HepG2 (cell line): Measurements from ENCODE around the gene TMEM95. TPM values are rescaled to one million over a fixed set of nuclear protein-coding genes. Genes with fewer than 3 reads are reported as not detected.

Experiments
- ATAC-seq: fragments of 200-7000 bp; cut with Tn5 transposase; 3 replicates; pipeline ENCODE4 v1.9.1; 2020; ENCODE audit warnings: mild to moderate bottlenecking, moderate library complexity
- BruUV-seq: library from RNA; stranded (reverse); fragments of 400-500 nt; replicated peaks from 2 replicates; lab custom pipeline; 2021; lab: Mats Ljungman, UMichigan
- CTCF ChIA-PET: fragments of 300-600 bp; formaldehyde crosslinking; extraction: SDS; loops from one replicate; lab custom pipeline; 2021; ENCODE audit warnings: low total read pairs, inconsistent platforms, low intra/inter-chr PET ratio; lab: Yijun Ruan, JAX
- POLR2A ChIA-PET: fragments of 350-600 bp; sonication (Branson Sonifier 250); formaldehyde crosslinking; loops from one replicate; lab custom pipeline; 2020; ENCODE audit warnings: antibody characterized with exemption, inconsistent platforms; lab: Yijun Ruan, JAX
- DNase-seq: peaks from one replicate; pipeline ENCODE4 v3.0.0-alpha.2; 2015; ENCODE audit warnings: low spot score
- FAIRE-seq: peaks from 3 replicates; lab custom pipeline; 2011; peaks lifted over from hg19 to GRCh38; lab: Jason Lieb, UNC
- H2AFZ ChIP-seq: one replicate; pipeline ENCODE4 v1.6.1; 2011; ENCODE audit warnings: low read length, inconsistent platforms
- H3K27ac ChIP-seq: fragments of 300-600 bp; 3 replicates; pipeline ENCODE4 v1.8.0; 2011; ENCODE audit warnings: mixed run types, mild to moderate bottlenecking, mixed read lengths, low read length, inconsistent platforms; ENCODE audit not compliant: insufficient read depth; ENCODE audit errors: extremely low read length
- H3K27me3 ChIP-seq, 2 experiments: fragments of 200-600 bp in 1 of 2; 2 replicates in 1 of 2; 3 replicates in 1 of 2; pipeline versions ENCODE4 v1.6.0 to v1.8.0; 2011; ENCODE audit warnings: low read length in 2 of 2, mild to moderate bottlenecking in 2 of 2, moderate library complexity in 2 of 2, inconsistent platforms in 1 of 2; ENCODE audit not compliant: insufficient read depth in 2 of 2, control insufficient read depth in 1 of 2
- H3K36me3 ChIP-seq, 2 experiments: fragments of 200-600 bp in 1 of 2; replicated peaks in 1 of 2; 2 replicates in 1 of 2; 3 replicates in 1 of 2; pipeline versions ENCODE4 v1.5.1 to v1.8.0; 2011; ENCODE audit warnings: low read length in 2 of 2, inconsistent platforms in 1 of 2; ENCODE audit not compliant: insufficient read depth in 2 of 2, control insufficient read depth in 1 of 2
- H3K4me1 ChIP-seq: 2 replicates; pipeline ENCODE4 v1.5.1; 2012; ENCODE audit warnings: low read length, inconsistent platforms; ENCODE audit not compliant: insufficient read depth
- H3K4me2 ChIP-seq: 2 replicates; pipeline ENCODE4 v1.6.0; 2011; ENCODE audit warnings: low read depth, low read length, inconsistent platforms
- H3K4me3 ChIP-seq, 3 experiments: fragments of 200-600 bp in 1 of 3; sonication (generic), shearing (Covaris generic) in 1 of 3; replicated peaks in 1 of 3; 2 replicates each; pipeline ENCODE4 v1.5.1; 2011 to 2016; ENCODE audit warnings: low read length in 3 of 3, inconsistent platforms in 2 of 3, low read depth in 2 of 3, mild to moderate bottlenecking in 2 of 3, control low read depth in 1 of 3, mixed read lengths in 1 of 3; ENCODE audit not compliant: insufficient read depth in 1 of 3
- H3K79me2 ChIP-seq: one replicate; pipeline ENCODE4 v1.6.1; 2011; ENCODE audit warnings: low read length, inconsistent platforms; ENCODE audit not compliant: insufficient read depth
- H3K9ac ChIP-seq: 2 replicates; pipeline ENCODE4 v1.6.0; 2011; ENCODE audit warnings: mild to moderate bottlenecking, low read depth, low read length, inconsistent platforms; ENCODE audit not compliant: insufficient read depth
- H3K9me3 ChIP-seq: 2 replicates; pipeline ENCODE4 v1.5.1; 2012; ENCODE audit warnings: mild to moderate bottlenecking, low read length
- H4K20me1 ChIP-seq: 2 replicates; pipeline ENCODE4 v1.6.0; 2011; ENCODE audit warnings: inconsistent platforms, mild to moderate bottlenecking, low read length, moderate library complexity; ENCODE audit not compliant: insufficient read depth
- HNF1A ChIP-seq, 2 experiments: sonication (generic) in 1 of 2; formaldehyde crosslinking in 1 of 2; IDR thresholded peaks; 2 replicates each; pipeline versions ENCODE4 v1.4.0 to v1.6.1; 2016 to 2020; ENCODE audit warnings: borderline replicate concordance in 1 of 2, low read depth in 1 of 2, mild to moderate bottlenecking in 1 of 2, missing genetic modification reagents in 1 of 2
- RXRA ChIP-seq: sonication (generic); formaldehyde crosslinking; IDR thresholded peaks from 2 replicates; pipeline ENCODE4 v1.5.1; 2020; ENCODE audit warnings: missing genetic modification reagents
- ZNF230 ChIP-seq: sonication (generic); formaldehyde crosslinking; IDR thresholded peaks from 2 replicates; pipeline ENCODE4 v1.4.0; 2020; ENCODE audit warnings: mild to moderate bottlenecking, missing genetic modification reagents
- ZNF691 ChIP-seq: sonication (generic); formaldehyde crosslinking; IDR thresholded peaks from 2 replicates; pipeline ENCODE4 v1.4.0; 2020; ENCODE audit warnings: missing genetic modification reagents, low read depth, mild to moderate bottlenecking, borderline replicate concordance
- ZNF775 ChIP-seq: sonication (generic); formaldehyde crosslinking; IDR thresholded peaks from 2 replicates; pipeline ENCODE4 v1.4.0; 2020; ENCODE audit warnings: missing genetic modification reagents, mild to moderate bottlenecking, moderate library complexity, borderline replicate concordance
- WGBS: methylation state at CpG from one replicate; pipeline ENCODE4 v1.1.6; 2017; ENCODE audit warnings: low lambda C conversion rate; 5-methylcytosine and 5-hydroxymethylcytosine counted together
- in situ Hi-C: cut with HindIII; loops from 2 replicates; pipeline ENCODE4 v1.10.0; 2017; ENCODE audit warnings: low pct_unique_long_range_greater_than_20kb; ENCODE audit not compliant: extremely low pct_ligation_motif_present
- intact Hi-C: fragments of 100-400 bp; cut with micrococcal nuclease; formaldehyde crosslinking; loops from one replicate; pipeline ENCODE4 v1.10.0; 2022; ENCODE audit not compliant: unreplicated experiment
- polyA plus RNA-seq, 8 experiments: library from polyadenylated mRNA; depleted of rRNA in 3 of 8; stranded (reverse) in 7 of 8; unstranded in 1 of 8; fragments of >200 nt; fragmentation: Illumina TruSeq in 4 of 8; extraction: Trizol in 4 of 8; gene quantifications; 2 replicates each; pipeline versions ENCODE4 v1.2.1 to v1.2.3, GENCODE V29; 2011 to 2016; ENCODE audit warnings: low read depth in 4 of 8, missing spikeins in 1 of 8, mixed read lengths in 1 of 8; ENCODE audit not compliant: insufficient read depth in 1 of 8
- total RNA-seq, 5 experiments: library from RNA; depleted of rRNA; stranded (reverse); fragments of >200 nt; fragmentation: Illumina TruSeq; extraction: Trizol; gene quantifications; 2 replicates each; pipeline ENCODE4 v1.2.3, GENCODE V29; 2016; ENCODE audit warnings: low read depth in 1 of 5
- TF ChIP-seq, protein P1 (sequence below): sonication (generic); formaldehyde crosslinking; IDR thresholded peaks from 2 replicates; pipeline ENCODE4 v1.5.0; 2020; ENCODE audit warnings: missing genetic modification reagents
- TF ChIP-seq, protein P2 (sequence below): sonication (generic); formaldehyde crosslinking; IDR thresholded peaks from 2 replicates; pipeline ENCODE4 v1.5.1; 2020; ENCODE audit warnings: mild to moderate bottlenecking, missing genetic modification reagents, moderate library complexity

TMEM95 gene
- total and polyA plus RNA-seq, 2 of the 13 experiments (the other 11 are each of a cell fraction or from before 2014, with no cell fraction given), result not detected

- Histone ChIP-seq H2AFZ (no peak overlapping the region), H3K4me3 (no peak overlapping the region), H3K9ac (no peak overlapping the region), H3K36me3 (no peaks in the 10 kb centered on the region), H4K20me1 (peaks cover 13% of the 10 kb centered on the region; the same call in 1 of the 2 replicates), H3K27me3 (peaks cover 1 to 16% of the 10 kb centered on the region in 2 experiments; a peak in 3 of 5 replicates), H3K4me2 (no peak overlapping the region), H3K79me2 (no peaks in the 10 kb centered on the region), H3K4me1 (peaks cover 59% of the 10 kb centered on the region), H3K27ac (no peak overlapping the region), H3K9me3 (no peaks in the 10 kb centered on the region)
- 41% methylated on average over 11 of the region's 19 CpGs for WGBS
- in situ Hi-C loops (no loop called here), intact Hi-C loops (loop anchor here (2.0 kb wide), 1 partner anchor 67 kb away; the partner anchor contains the start of gene SLC2A4)
- FAIRE-seq (no peak), DNase-seq (no peak), ATAC-seq (no peak)
- ChIA-PET POLR2A (interaction anchor here (0.9 to 2.3 kb wide), 4 partner anchors 13 to 67 kb away, joined by 3 to 7 read pairs (median 6); partner anchors contain the start of genes SLC2A4 and TMEM256), CTCF (interaction anchor here (5.9 kb wide), 1 partner anchor 24 kb away, joined by 41 read pairs; no protein-coding TSS in a partner anchor)
- BruUV-seq, result no TSS peak
- TF ChIP-seq ZNF775 (CRISPR knock-in tag) (no peak), HNF1A (IDR thresholded peaks at IDR 0.05; ENCODE audit: low read depth) (no peak), HNF1A (CRISPR knock-in tag; IDR thresholded peaks at IDR 0.05; ENCODE audit: borderline replicate concordance) (0 out of 2 replicates have a peak, but pooled peaks have one; percentile 10), RXRA (0 out of 2 replicates have a peak, but pooled peaks have one; percentile 24), ZNF691 (CRISPR knock-in tag) (0 out of 2 replicates have a peak, but pooled peaks have one; percentile 23), ZNF230 (0 out of 2 replicates have a peak, but pooled peaks have one; percentile 39)
- TF ChIP-seq, protein P1, sequence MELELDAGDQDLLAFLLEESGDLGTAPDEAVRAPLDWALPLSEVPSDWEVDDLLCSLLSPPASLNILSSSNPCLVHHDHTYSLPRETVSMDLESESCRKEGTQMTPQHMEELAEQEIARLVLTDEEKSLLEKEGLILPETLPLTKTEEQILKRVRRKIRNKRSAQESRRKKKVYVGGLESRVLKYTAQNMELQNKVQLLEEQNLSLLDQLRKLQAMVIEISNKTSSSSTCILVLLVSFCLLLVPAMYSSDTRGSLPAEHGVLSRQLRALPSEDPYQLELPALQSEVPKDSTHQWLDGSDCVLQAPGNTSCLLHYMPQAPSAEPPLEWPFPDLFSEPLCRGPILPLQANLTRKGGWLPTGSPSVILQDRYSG, result no peak
- TF ChIP-seq, protein P2, sequence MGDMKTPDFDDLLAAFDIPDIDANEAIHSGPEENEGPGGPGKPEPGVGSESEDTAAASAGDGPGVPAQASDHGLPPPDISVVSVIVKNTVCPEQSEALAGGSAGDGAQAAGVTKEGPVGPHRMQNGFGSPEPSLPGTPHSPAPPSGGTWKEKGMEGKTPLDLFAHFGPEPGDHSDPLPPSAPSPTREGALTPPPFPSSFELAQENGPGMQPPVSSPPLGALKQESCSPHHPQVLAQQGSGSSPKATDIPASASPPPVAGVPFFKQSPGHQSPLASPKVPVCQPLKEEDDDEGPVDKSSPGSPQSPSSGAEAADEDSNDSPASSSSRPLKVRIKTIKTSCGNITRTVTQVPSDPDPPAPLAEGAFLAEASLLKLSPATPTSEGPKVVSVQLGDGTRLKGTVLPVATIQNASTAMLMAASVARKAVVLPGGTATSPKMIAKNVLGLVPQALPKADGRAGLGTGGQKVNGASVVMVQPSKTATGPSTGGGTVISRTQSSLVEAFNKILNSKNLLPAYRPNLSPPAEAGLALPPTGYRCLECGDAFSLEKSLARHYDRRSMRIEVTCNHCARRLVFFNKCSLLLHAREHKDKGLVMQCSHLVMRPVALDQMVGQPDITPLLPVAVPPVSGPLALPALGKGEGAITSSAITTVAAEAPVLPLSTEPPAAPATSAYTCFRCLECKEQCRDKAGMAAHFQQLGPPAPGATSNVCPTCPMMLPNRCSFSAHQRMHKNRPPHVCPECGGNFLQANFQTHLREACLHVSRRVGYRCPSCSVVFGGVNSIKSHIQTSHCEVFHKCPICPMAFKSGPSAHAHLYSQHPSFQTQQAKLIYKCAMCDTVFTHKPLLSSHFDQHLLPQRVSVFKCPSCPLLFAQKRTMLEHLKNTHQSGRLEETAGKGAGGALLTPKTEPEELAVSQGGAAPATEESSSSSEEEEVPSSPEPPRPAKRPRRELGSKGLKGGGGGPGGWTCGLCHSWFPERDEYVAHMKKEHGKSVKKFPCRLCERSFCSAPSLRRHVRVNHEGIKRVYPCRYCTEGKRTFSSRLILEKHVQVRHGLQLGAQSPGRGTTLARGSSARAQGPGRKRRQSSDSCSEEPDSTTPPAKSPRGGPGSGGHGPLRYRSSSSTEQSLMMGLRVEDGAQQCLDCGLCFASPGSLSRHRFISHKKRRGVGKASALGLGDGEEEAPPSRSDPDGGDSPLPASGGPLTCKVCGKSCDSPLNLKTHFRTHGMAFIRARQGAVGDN, result 0 out of 2 replicates have a peak, but pooled peaks have one; percentile 7
Observed at GRCh38 chr17:7347630-7348477, 7.1 kb upstream of the TMEM95 start.
